Left lobe of liver (tissue), 2 donors: Measurements from ENCODE around the gene PRPF31. TPM values are rescaled to one million over a fixed set of nuclear protein-coding genes. Genes with fewer than 3 reads are reported as not detected.
A peak's percentile ranks its signal among the peaks of the same experiment; 100 is the strongest.

Experiments used
- ATAC-seq: fragments of 200-7000 bp; cut with Tn5 transposase; one replicate; pipeline ENCODE4 v1.9.1; 2020; ENCODE audit warnings: mild to moderate bottlenecking, moderate library complexity
- DNase-seq: peaks from one replicate; pipeline ENCODE4 v3.0.0-alpha.2; 2020; ENCODE audit warnings: low spot score
- total RNA-seq: library from RNA; stranded (reverse); gene quantifications from one replicate; pipeline ENCODE4 v1.2.1, GENCODE V29; 2021
- donor health status: DM: no; HTN: no; CAD: no; lungs with moderate emphysema.
- donor health status: DM: no; HTN: yes; CAD: no.

PRPF31 gene
- total RNA-seq, 1 donor from 2014 or later = 23.2 TPM

- ATAC-seq = no peak
- no peak for DNase-seq
Observed at GRCh38 chr19:54107876-54108490, 7.6 kb upstream of the PRPF31 start.

GRCh38 chr19:54108496-54108895, 7.1 kb upstream of the PRPF31 start:
- no peak for ATAC-seq
- no peak for DNase-seq

GRCh38 chr19:54109651-54110050, 5.9 kb upstream of the PRPF31 start:
- DNase-seq (no peak), ATAC-seq (peak; percentile 16)

GRCh38 chr19:54114340-54115108, 1.0 kb upstream of the PRPF31 start:
- DNase-seq (no peak), ATAC-seq (peak; percentile 8)

- DNase-seq = no peak
- no peak for ATAC-seq
Observed at GRCh38 chr19:54121259-54121658, 5.7 kb downstream of the PRPF31 start.

GRCh38 chr19:54123682-54124081, 8.1 kb downstream of the PRPF31 start:
- DNase-seq = no peak
- ATAC-seq = no peak

- DNase-seq (no peak), ATAC-seq (no peak)
Observed at GRCh38 chr19:54124393-54124792, 8.8 kb downstream of the PRPF31 start.

GRCh38 chr19:54125713-54126112, 10.2 kb downstream of the PRPF31 start:
- DNase-seq = no peak
- ATAC-seq = no peak

GRCh38 chr19:54127688-54128440, 12.3 kb downstream of the PRPF31 start:
- no peak for ATAC-seq
- no peak for DNase-seq

GRCh38 chr19:54128441-54128725, 12.8 kb downstream of the PRPF31 start:
- DNase-seq = no peak
- ATAC-seq = no peak

GRCh38 chr19:54128796-54129616, 13.5 kb downstream of the PRPF31 start:
- ATAC-seq (no peak), DNase-seq (no peak)

- ATAC-seq (no peak), DNase-seq (no peak)
Observed at GRCh38 chr19:54129617-54129996, 14.1 kb downstream of the PRPF31 start.

- ATAC-seq = no peak
- no peak for DNase-seq
Observed at GRCh38 chr19:54133312-54133956, 17.9 kb downstream of the PRPF31 start.

GRCh38 chr19:54133957-54134590, 18.5 kb downstream of the PRPF31 start:
- no peak for DNase-seq
- ATAC-seq = no peak

- no peak for DNase-seq
- ATAC-seq = peak; percentile 1
Observed at GRCh38 chr19:54136086-54136863, 20.7 kb downstream of the PRPF31 start.

GRCh38 chr19:54136864-54137698, 21.5 kb downstream of the PRPF31 start:
- peak; percentile 100 for DNase-seq
- peak; percentile 83 for ATAC-seq

GRCh38 chr19:54137699-54138488, 22.3 kb downstream of the PRPF31 start, which contains the start of gene CNOT3:
Gene CNOT3, plus strand, starts transcription at chr19:54137762. Its CDS starts 5,217 bp downstream, at chr19:54142979.
- ATAC-seq (no peak), DNase-seq (no peak)
